Measurements from ENCODE around the gene ZNF710.

ZNF710 gene

GRCh38 chr15:90039996-90040395 lies 38.9 kb downstream of the ZNF710 start:
- DNase-seq (ENCODE audit: low read depth, low spot score) = no peak

- DNase-seq (ENCODE audit: low read depth, low spot score) = no peak
Observed at GRCh38 chr15:90040618-90041017, 39.5 kb downstream of the ZNF710 start.

GRCh38 chr15:90042356-90042755 lies 41.2 kb downstream of the ZNF710 start:
- no peak for DNase-seq (ENCODE audit: low read depth, low spot score)

- DNase-seq (ENCODE audit: low read depth, low spot score) = no peak
Observed at GRCh38 chr15:90042766-90043529, 41.8 kb downstream of the ZNF710 start.

- DNase-seq (ENCODE audit: low read depth, low spot score) = no peak
Observed at GRCh38 chr15:90043530-90044010, 42.4 kb downstream of the ZNF710 start.

- no peak for DNase-seq (ENCODE audit: low read depth, low spot score)
Observed at GRCh38 chr15:90044191-90044590, 43.1 kb downstream of the ZNF710 start.

GRCh38 chr15:90044916-90045371 lies 43.8 kb downstream of the ZNF710 start:
- no peak for DNase-seq (ENCODE audit: low read depth, low spot score)

- DNase-seq (ENCODE audit: low read depth, low spot score) = no peak
Observed at GRCh38 chr15:90046289-90046688, 45.2 kb downstream of the ZNF710 start.

GRCh38 chr15:90046911-90047392 lies 45.8 kb downstream of the ZNF710 start:
- DNase-seq (ENCODE audit: low read depth, low spot score) = no peak

GRCh38 chr15:90047956-90048575 lies 46.9 kb downstream of the ZNF710 start:
- DNase-seq (ENCODE audit: low read depth, low spot score) = no peak

GRCh38 chr15:90049030-90049429 lies 47.9 kb downstream of the ZNF710 start:
- no peak for DNase-seq (ENCODE audit: low read depth, low spot score)

- DNase-seq (ENCODE audit: low read depth, low spot score) = no peak
Observed at GRCh38 chr15:90049666-90050604, 48.8 kb downstream of the ZNF710 start.

GRCh38 chr15:90051874-90052273 lies 50.8 kb downstream of the ZNF710 start:
- no peak for DNase-seq (ENCODE audit: low read depth, low spot score)

GRCh38 chr15:90053685-90054466 lies 52.8 kb downstream of the ZNF710 start:
- no peak for DNase-seq (ENCODE audit: low read depth, low spot score)

GRCh38 chr15:90054618-90055097 lies 53.5 kb downstream of the ZNF710 start:
- DNase-seq (ENCODE audit: low read depth, low spot score) = no peak

GRCh38 chr15:90055182-90055581 lies 54.1 kb downstream of the ZNF710 start:
- DNase-seq (ENCODE audit: low read depth, low spot score) = no peak

- no peak for DNase-seq (ENCODE audit: low read depth, low spot score)
Observed at GRCh38 chr15:90056529-90056928, 55.4 kb downstream of the ZNF710 start.

GRCh38 chr15:90058308-90058707 lies 57.2 kb downstream of the ZNF710 start:
- DNase-seq (ENCODE audit: low read depth, low spot score) = no peak

- no peak for DNase-seq (ENCODE audit: low read depth, low spot score)
Observed at GRCh38 chr15:90058775-90059174, 57.7 kb downstream of the ZNF710 start.

GRCh38 chr15:90059208-90059985 lies 58.3 kb downstream of the ZNF710 start:
- DNase-seq (ENCODE audit: low read depth, low spot score) = no peak

Data from astrocyte of the hippocampus (primary cell).